WTC11 (cell line): ENCODE measurements around the gene MIER2. TPM values are rescaled to one million over a fixed set of nuclear protein-coding genes. Genes with fewer than 3 reads are reported as not detected.

Source experiments
- ATAC-seq: fragments of 200-7000 bp; cut with Tn5 transposase; 2 replicates; pipeline ENCODE4 v1.10.0; 2021; ENCODE audit warnings: mild to moderate bottlenecking, moderate library complexity
- CTCF ChIA-PET: fragments of 300-600 bp; sonication (Branson Sonifier 250); formaldehyde crosslinking; loops from one replicate; lab custom pipeline; 2021; ENCODE audit warnings: antibody characterized with exemption; lab: Charles Lee
- POLR2A ChIA-PET: fragments of 350-600 bp; sonication (Branson Sonifier 250); formaldehyde crosslinking; loops from one replicate; lab custom pipeline; 2021; ENCODE audit warnings: antibody characterized with exemption; lab: Charles Lee
- DNase-seq: peaks from one replicate; pipeline ENCODE4 v3.0.0; 2021; ENCODE audit warnings: low spot score
- H3K27ac Mint-ChIP-seq: 2 replicates; pipeline ENCODE4 v1.8.0; 2021; ENCODE audit warnings: mixed read lengths
- H3K27me3 Mint-ChIP-seq: 2 replicates; pipeline ENCODE4 v1.8.0; 2021; ENCODE audit warnings: low read depth, mild to moderate bottlenecking, moderate library complexity, mixed read lengths
- H3K36me3 Mint-ChIP-seq: 2 replicates; pipeline ENCODE4 v1.8.0; 2021; ENCODE audit warnings: mixed read lengths
- H3K4me1 Mint-ChIP-seq: 2 replicates; pipeline ENCODE4 v1.8.0; 2022; ENCODE audit warnings: mixed read lengths
- H3K4me3 Mint-ChIP-seq: 2 replicates; pipeline ENCODE4 v1.8.0; 2021; ENCODE audit warnings: mild to moderate bottlenecking, moderate library complexity, mixed read lengths
- H3K9me3 Mint-ChIP-seq: 2 replicates; pipeline ENCODE4 v1.8.0; 2021; ENCODE audit warnings: mixed read lengths
- AR ChIP-seq: fragments of 250-450 bp; sonication (Bioruptor Pico); IDR thresholded peaks from 2 replicates; pipeline ENCODE4 v1.9.0; 2021; ENCODE audit warnings: mild to moderate bottlenecking
- CBFB ChIP-seq: sonication (generic); formaldehyde crosslinking; IDR thresholded peaks from 2 replicates; pipeline ENCODE4 v1.8.1; 2022; ENCODE audit warnings: mild to moderate bottlenecking, low read depth, missing genetic modification reagents
- CDX4 ChIP-seq: fragments of 250-450 bp; sonication (Bioruptor Pico); IDR thresholded peaks from 2 replicates; pipeline ENCODE4 v1.9.0; 2021; ENCODE audit warnings: moderate library complexity, mild to moderate bottlenecking, inconsistent platforms, borderline replicate concordance
- CREM ChIP-seq: sonication (generic); formaldehyde crosslinking; IDR thresholded peaks from 2 replicates; pipeline ENCODE4 v1.8.1; 2022; ENCODE audit warnings: mild to moderate bottlenecking, missing genetic modification reagents, moderate library complexity
- E2F1 ChIP-seq: sonication (generic); formaldehyde crosslinking; IDR thresholded peaks from 2 replicates; pipeline ENCODE4 v1.8.0; 2022; ENCODE audit warnings: mild to moderate bottlenecking, missing genetic modification reagents
- GABPB1 ChIP-seq: sonication (generic); formaldehyde crosslinking; IDR thresholded peaks from 2 replicates; pipeline ENCODE4 v1.8.1; 2023; ENCODE audit warnings: mild to moderate bottlenecking, missing genetic modification reagents
- IRF1 ChIP-seq: sonication (generic); formaldehyde crosslinking; IDR thresholded peaks from 2 replicates; pipeline ENCODE4 v1.8.0; 2023; ENCODE audit warnings: missing genetic modification reagents
- NFATC4 ChIP-seq: fragments of 250-450 bp; sonication (Bioruptor Pico); IDR thresholded peaks from 2 replicates; pipeline ENCODE4 v1.9.0; 2021; ENCODE audit warnings: mild to moderate bottlenecking
- NFYB ChIP-seq: sonication (generic); formaldehyde crosslinking; conservative IDR thresholded peaks from 2 replicates; pipeline ENCODE4 v1.8.0; 2022; ENCODE audit warnings: low read depth, missing genetic modification reagents
- PREB ChIP-seq: sonication (generic); formaldehyde crosslinking; IDR thresholded peaks from 2 replicates; pipeline ENCODE4 v1.8.1; 2022; ENCODE audit warnings: mild to moderate bottlenecking, missing genetic modification reagents, moderate library complexity, borderline replicate concordance
- PRRX2 ChIP-seq: fragments of 250-450 bp; sonication (Bioruptor Pico); IDR thresholded peaks from 2 replicates; pipeline ENCODE4 v1.8.0; 2021; ENCODE audit warnings: mild to moderate bottlenecking
- RELA ChIP-seq: sonication (generic); formaldehyde crosslinking; IDR thresholded peaks from 2 replicates; pipeline ENCODE4 v1.8.1; 2022; ENCODE audit warnings: missing genetic modification reagents, mild to moderate bottlenecking, borderline replicate concordance
- SMAD3 ChIP-seq: sonication (generic); formaldehyde crosslinking; IDR thresholded peaks from 2 replicates; pipeline ENCODE4 v1.8.0; 2022; ENCODE audit warnings: missing genetic modification reagents, mild to moderate bottlenecking, borderline replicate concordance
- SP1 ChIP-seq: sonication (generic); formaldehyde crosslinking; conservative IDR thresholded peaks from 2 replicates; pipeline ENCODE4 v1.8.1; 2022; ENCODE audit warnings: missing genetic modification reagents
- TCF7 ChIP-seq: sonication (generic); formaldehyde crosslinking; IDR thresholded peaks from 2 replicates; pipeline ENCODE4 v1.8.0; 2022; ENCODE audit warnings: mild to moderate bottlenecking, low read depth, missing genetic modification reagents, moderate library complexity
- ZBTB43 ChIP-seq: sonication (generic); formaldehyde crosslinking; IDR thresholded peaks from 2 replicates; pipeline ENCODE4 v1.8.1; 2023; ENCODE audit warnings: mild to moderate bottlenecking, missing genetic modification reagents
- ZNF138 ChIP-seq: sonication (generic); formaldehyde crosslinking; conservative IDR thresholded peaks from 2 replicates; pipeline ENCODE4 v1.8.1; 2022; ENCODE audit warnings: mild to moderate bottlenecking, moderate library complexity, missing genetic modification reagents
- ZNF219 ChIP-seq: sonication (generic); formaldehyde crosslinking; IDR thresholded peaks from 2 replicates; pipeline ENCODE4 v1.8.0; 2023; ENCODE audit warnings: missing genetic modification reagents, mild to moderate bottlenecking, borderline replicate concordance
- ZNF396 ChIP-seq: fragments of 250-450 bp; sonication (Bioruptor Pico); IDR thresholded peaks from 2 replicates; pipeline ENCODE4 v1.8.0; 2021; ENCODE audit warnings: mild to moderate bottlenecking, moderate library complexity, borderline replicate concordance
- ZNF416 ChIP-seq: fragments of 250-450 bp; sonication (Bioruptor Pico); IDR thresholded peaks from 2 replicates; pipeline ENCODE4 v1.9.0; 2021; ENCODE audit warnings: mild to moderate bottlenecking, inconsistent platforms
- ZNF512 ChIP-seq: sonication (generic); formaldehyde crosslinking; IDR thresholded peaks from 2 replicates; pipeline ENCODE4 v1.8.1; 2022; ENCODE audit warnings: missing genetic modification reagents, borderline replicate concordance
- total RNA-seq: library from RNA; stranded (reverse); gene quantifications from 3 replicates; pipeline ENCODE4 v1.2.3, GENCODE V29; 2021
- TF ChIP-seq, protein P1 (sequence below): sonication (generic); formaldehyde crosslinking; IDR thresholded peaks from 2 replicates; pipeline ENCODE4 v1.8.1; 2022; ENCODE audit warnings: low read depth, missing genetic modification reagents, borderline replicate concordance
- TF ChIP-seq, protein P2 (sequence below): sonication (generic); formaldehyde crosslinking; IDR thresholded peaks from 2 replicates; pipeline ENCODE4 v1.8.0; 2022; ENCODE audit warnings: mild to moderate bottlenecking, missing genetic modification reagents

The MIER2 gene
- total RNA-seq, 1 experiment from 2014 or later = 56.3 TPM

- ChIA-PET CTCF (interaction anchor here (2.4 kb wide), 1 partner anchor 19 kb away, joined by 7 read pairs; no protein-coding TSS in a partner anchor), POLR2A (no interaction called here)
- H3K27me3 Mint-ChIP-seq = no peaks in the 10 kb centered on the region
- H3K36me3 Mint-ChIP-seq = peaks cover 53% of the 10 kb centered on the region
- H3K27ac Mint-ChIP-seq = no peak overlapping the region
- H3K4me1 Mint-ChIP-seq = no peaks in the 10 kb centered on the region
- ATAC-seq (no peak), DNase-seq (no peak)
- peaks cover 9% of the 10 kb centered on the region for H3K9me3 Mint-ChIP-seq
- TF ChIP-seq RELA (CRISPR knock-in tag) = no peak
- no peak for TF ChIP-seq E2F1 (CRISPR knock-in tag)
- no peak for TF ChIP-seq CBFB (CRISPR knock-in tag)
- no peak for TF ChIP-seq ZNF138 (CRISPR knock-in tag)
- no peak for TF ChIP-seq NFYB
- no peak for TF ChIP-seq AR (CRISPR knock-in tag)
- TF ChIP-seq GABPB1 (CRISPR knock-in tag) = no peak
- TF ChIP-seq, protein P1, sequence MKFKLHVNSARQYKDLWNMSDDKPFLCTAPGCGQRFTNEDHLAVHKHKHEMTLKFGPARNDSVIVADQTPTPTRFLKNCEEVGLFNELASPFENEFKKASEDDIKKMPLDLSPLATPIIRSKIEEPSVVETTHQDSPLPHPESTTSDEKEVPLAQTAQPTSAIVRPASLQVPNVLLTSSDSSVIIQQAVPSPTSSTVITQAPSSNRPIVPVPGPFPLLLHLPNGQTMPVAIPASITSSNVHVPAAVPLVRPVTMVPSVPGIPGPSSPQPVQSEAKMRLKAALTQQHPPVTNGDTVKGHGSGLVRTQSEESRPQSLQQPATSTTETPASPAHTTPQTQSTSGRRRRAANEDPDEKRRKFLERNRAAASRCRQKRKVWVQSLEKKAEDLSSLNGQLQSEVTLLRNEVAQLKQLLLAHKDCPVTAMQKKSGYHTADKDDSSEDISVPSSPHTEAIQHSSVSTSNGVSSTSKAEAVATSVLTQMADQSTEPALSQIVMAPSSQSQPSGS = no peak
- no peak for TF ChIP-seq PREB
- H3K4me3 Mint-ChIP-seq = no peak overlapping the region
Observed at GRCh38 chr19:313169-313987, 31.2 kb downstream of the MIER2 start.

GRCh38 chr19:311813-312261, 32.8 kb downstream of the MIER2 start:
- peaks cover 48% of the 10 kb centered on the region for H3K36me3 Mint-ChIP-seq
- ATAC-seq (no peak), DNase-seq (no peak)
- H3K4me1 Mint-ChIP-seq = no peaks in the 10 kb centered on the region
- no peaks in the 10 kb centered on the region for H3K9me3 Mint-ChIP-seq
- no peak overlapping the region for H3K4me3 Mint-ChIP-seq
- ChIA-PET POLR2A (no interaction called here), CTCF (no interaction called here)
- no peaks in the 10 kb centered on the region for H3K27me3 Mint-ChIP-seq
- no peak overlapping the region for H3K27ac Mint-ChIP-seq
- TF ChIP-seq ZNF512 (CRISPR knock-in tag) = no peak
- no peak for TF ChIP-seq PRRX2 (CRISPR knock-in tag)
- TF ChIP-seq ZNF219 (CRISPR knock-in tag) = no peak
- no peak for TF ChIP-seq NFATC4 (CRISPR knock-in tag)
- TF ChIP-seq IRF1 = no peak
- TF ChIP-seq TCF7 (CRISPR knock-in tag) = no peak
- no peak for TF ChIP-seq SP1 (CRISPR knock-in tag)
- TF ChIP-seq CDX4 (CRISPR knock-in tag) = no peak
- no peak for TF ChIP-seq CBFB (CRISPR knock-in tag)
- TF ChIP-seq, protein P2, sequence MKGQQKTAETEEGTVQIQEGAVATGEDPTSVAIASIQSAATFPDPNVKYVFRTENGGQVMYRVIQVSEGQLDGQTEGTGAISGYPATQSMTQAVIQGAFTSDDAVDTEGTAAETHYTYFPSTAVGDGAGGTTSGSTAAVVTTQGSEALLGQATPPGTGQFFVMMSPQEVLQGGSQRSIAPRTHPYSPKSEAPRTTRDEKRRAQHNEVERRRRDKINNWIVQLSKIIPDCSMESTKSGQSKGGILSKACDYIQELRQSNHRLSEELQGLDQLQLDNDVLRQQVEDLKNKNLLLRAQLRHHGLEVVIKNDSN (CRISPR knock-in tag) = no peak
- no peak for TF ChIP-seq CREM
- TF ChIP-seq SMAD3 (CRISPR knock-in tag) = no peak
- no peak for TF ChIP-seq ZBTB43
- no peak for TF ChIP-seq ZNF416 (CRISPR knock-in tag)
- TF ChIP-seq ZNF396 = no peak
